ENCODE results near the gene COPS3. TPM values are rescaled to one million over a fixed set of nuclear protein-coding genes. Genes with fewer than 3 reads are reported as not detected.
A peak's percentile ranks its signal among the peaks of the same experiment; 100 is the strongest.

Gene COPS3
- total RNA-seq, 6 experiments from 2014 or later, result 82.3 to 93.7 (median 86.7) TPM

DNA sequence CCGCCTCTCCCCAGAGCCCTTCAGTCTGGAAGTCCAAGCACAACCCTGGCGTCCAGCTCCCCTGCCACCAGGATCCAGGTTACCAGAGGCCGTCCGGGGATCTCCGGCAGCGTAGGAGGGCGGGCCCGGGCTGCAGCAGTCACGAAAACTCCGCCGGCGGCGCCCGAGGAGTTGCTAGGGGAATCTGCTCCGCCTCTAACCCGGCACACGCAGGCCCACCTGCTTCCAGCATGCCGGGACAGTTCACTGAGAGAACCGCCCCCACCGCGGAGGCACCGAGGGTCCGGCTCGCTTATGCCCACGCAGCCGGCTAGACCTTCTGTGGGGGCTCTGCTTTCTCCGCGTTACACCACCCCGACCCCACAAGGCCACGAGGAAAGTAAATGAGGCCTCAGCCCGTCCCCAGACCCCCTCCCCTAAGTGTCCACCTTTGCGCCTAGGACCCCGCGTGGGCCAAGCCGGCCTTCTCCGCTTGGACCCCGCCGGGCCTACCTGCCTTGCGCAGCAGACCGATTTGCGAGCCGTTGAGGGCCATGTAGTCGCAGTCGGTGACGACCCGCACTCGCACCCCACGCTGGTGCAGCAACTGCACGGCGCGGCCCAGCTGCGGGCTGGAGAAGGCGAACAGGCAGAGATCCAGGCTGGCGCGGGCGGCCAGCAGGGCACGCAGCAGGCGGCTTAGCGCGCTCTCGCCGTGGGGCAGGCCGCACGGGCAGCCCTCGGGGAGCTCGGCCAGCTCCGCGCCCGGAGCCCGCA is 75.5 kb downstream of the COPS3 start:
- Mint-ChIP-seq H3K27ac (peak overlapping the region; percentile 94), H3K4me1 (ENCODE audit: low read depth) (peaks cover 31% of the 10 kb centered on the region)
- peak; percentile 47 for DNase-seq

GRCh38 chr17:17204635-17205231 is 76.3 kb downstream of the COPS3 start:
- Mint-ChIP-seq H3K27me3 (ENCODE audit: insufficient read depth) (peaks cover 7% of the 10 kb centered on the region), H3K36me3 (ENCODE audit: low read depth) (peaks cover 5% of the 10 kb centered on the region), H3K27ac (0 out of 2 replicates have a peak overlapping the region, but pooled peaks have one; percentile 94), H3K4me3 (peak overlapping the region; percentile 90), H3K4me1 (ENCODE audit: low read depth) (peaks cover 36% of the 10 kb centered on the region), H3K9me3 (no peaks in the 10 kb centered on the region)
- no peak for DNase-seq
- no peak for TF ChIP-seq CTCF (IDR thresholded peaks at IDR 0.05)

More for the DNA sequence above, 75.5 kb downstream of the COPS3 start:
- no peaks in the 10 kb centered on the region for H3K9me3 Mint-ChIP-seq
- peaks cover 7% of the 10 kb centered on the region for H3K27me3 Mint-ChIP-seq (ENCODE audit: insufficient read depth)
- TF ChIP-seq CTCF (IDR thresholded peaks at IDR 0.05), result no peak
- H3K36me3 Mint-ChIP-seq (ENCODE audit: low read depth), result peaks cover 5% of the 10 kb centered on the region
- peak overlapping the region; percentile 90 for H3K4me3 Mint-ChIP-seq

GRCh38 chr17:17204041-17204591 is 76.9 kb downstream of the COPS3 start:
- peaks cover 11% of the 10 kb centered on the region for H3K27me3 Mint-ChIP-seq (ENCODE audit: insufficient read depth)
- H3K4me3 Mint-ChIP-seq, result peak overlapping the region; percentile 90
- H3K27ac Mint-ChIP-seq, result no peak overlapping the region
- no peaks in the 10 kb centered on the region for H3K9me3 Mint-ChIP-seq
- H3K36me3 Mint-ChIP-seq (ENCODE audit: low read depth), result peaks cover 5% of the 10 kb centered on the region
- no peak for TF ChIP-seq CTCF (IDR thresholded peaks at IDR 0.05)
- DNase-seq, result no peak
- peaks cover 36% of the 10 kb centered on the region for H3K4me1 Mint-ChIP-seq (ENCODE audit: low read depth)

DNA sequence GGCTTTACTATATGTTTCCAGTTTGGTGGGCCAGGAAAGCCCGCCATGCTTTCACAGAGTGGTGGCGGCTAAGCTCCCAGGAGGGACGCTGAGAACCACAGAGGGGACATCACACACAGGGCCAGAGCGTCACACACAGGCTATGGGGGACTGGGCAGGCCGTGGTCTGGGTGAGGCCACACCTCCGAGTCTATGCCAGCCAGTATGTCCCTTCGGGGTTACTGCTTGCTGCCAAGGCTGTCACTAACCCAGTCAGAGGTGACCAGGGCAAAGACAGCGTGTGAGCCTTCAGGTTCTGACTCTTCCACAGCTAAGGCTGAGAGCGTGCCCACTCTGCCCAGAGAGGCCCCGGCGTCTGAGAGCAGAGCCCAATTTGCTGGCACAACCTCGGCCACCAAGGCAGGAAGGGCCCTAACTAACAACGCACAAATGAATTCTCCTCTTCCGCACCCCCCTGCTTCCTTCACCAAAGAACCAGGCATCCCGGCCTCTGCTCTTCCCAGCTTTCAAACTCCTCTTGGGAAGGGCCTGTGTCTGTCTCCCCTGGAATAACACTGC is 77.8 kb downstream of the COPS3 start:
- no peak for DNase-seq
- H3K9me3 Mint-ChIP-seq, result no peaks in the 10 kb centered on the region
- peaks cover 5% of the 10 kb centered on the region for H3K36me3 Mint-ChIP-seq (ENCODE audit: low read depth)
- H3K27ac Mint-ChIP-seq, result no peak overlapping the region
- no peak overlapping the region for H3K4me3 Mint-ChIP-seq
- H3K27me3 Mint-ChIP-seq (ENCODE audit: insufficient read depth), result peaks cover 11% of the 10 kb centered on the region
- TF ChIP-seq CTCF (IDR thresholded peaks at IDR 0.05), result no peak
- H3K4me1 Mint-ChIP-seq (ENCODE audit: low read depth), result peaks cover 36% of the 10 kb centered on the region

DNA sequence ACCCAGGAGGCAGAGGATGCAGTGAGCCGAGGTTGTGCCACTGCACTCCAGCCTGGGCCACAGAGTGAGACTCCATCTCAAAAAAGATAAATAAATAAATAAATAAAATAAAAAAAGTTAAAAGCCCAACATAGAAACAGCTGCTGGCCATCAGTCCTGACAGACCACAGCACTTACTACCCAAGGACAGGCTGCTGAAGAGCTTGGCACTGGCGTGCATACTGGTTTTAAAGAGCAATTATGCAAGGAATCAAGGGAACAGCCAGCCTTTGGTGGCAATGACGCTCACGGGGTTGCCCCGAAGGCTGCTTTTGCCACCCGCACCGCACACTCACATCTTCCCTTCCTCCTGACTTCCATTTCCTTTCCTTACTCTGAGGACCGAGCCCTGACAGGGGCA is 79.1 kb downstream of the COPS3 start:
- Mint-ChIP-seq H3K4me1 (ENCODE audit: low read depth) (peaks cover 41% of the 10 kb centered on the region), H3K4me3 (no peak overlapping the region), H3K9me3 (no peaks in the 10 kb centered on the region)

More for the DNA sequence above, 79.1 kb downstream of the COPS3 start:
- peaks cover 13% of the 10 kb centered on the region for H3K27me3 Mint-ChIP-seq (ENCODE audit: insufficient read depth)
- TF ChIP-seq CTCF (IDR thresholded peaks at IDR 0.05), result no peak
- H3K36me3 Mint-ChIP-seq (ENCODE audit: low read depth), result peaks cover 5% of the 10 kb centered on the region
- no peak overlapping the region for H3K27ac Mint-ChIP-seq
- no peak for DNase-seq
